Choroid plexus epithelial cell (primary cell): Measurements from ENCODE around the gene STK38L.

Experiments used
- DNase-seq: peaks from one replicate; pipeline ENCODE4 v3.0.0-alpha.2; 2010; ENCODE audit warnings: low read depth
- H3K4me3 ChIP-seq: 2 replicates; pipeline ENCODE4 v1.5.1; 2011; ENCODE audit warnings: low read depth, mild to moderate bottlenecking, control low read depth, low read length, moderate library complexity
- CTCF ChIP-seq: conservative IDR thresholded peaks from 2 replicates; pipeline ENCODE4 v1.5.1; 2011; ENCODE audit warnings: low read depth, mild to moderate bottlenecking, control low read depth, inconsistent platforms, low read length, moderate library complexity

Gene STK38L

GRCh38 chr12:27324530-27324929, 80.4 kb downstream of the STK38L start:
- no peak for TF ChIP-seq CTCF
- DNase-seq, result no peak
- no peak overlapping the region for H3K4me3 ChIP-seq

GRCh38 chr12:27330846-27331245, 86.8 kb downstream of the STK38L start:
- no peak for TF ChIP-seq CTCF
- peak; percentile 27 for DNase-seq
- no peak overlapping the region for H3K4me3 ChIP-seq

GRCh38 chr12:27331291-27331926, 87.3 kb downstream of the STK38L start:
- H3K4me3 ChIP-seq, result no peak overlapping the region
- no peak for TF ChIP-seq CTCF
- DNase-seq, result peak; percentile 96

- DNase-seq, result peak; percentile 4
- no peak for TF ChIP-seq CTCF
- H3K4me3 ChIP-seq, result no peak overlapping the region
Measured at GRCh38 chr12:27331927-27332324, 87.8 kb downstream of the STK38L start.

- H3K4me3 ChIP-seq, result peak overlapping the region; percentile 66
- no peak for TF ChIP-seq CTCF
- peak; percentile 4 for DNase-seq
Measured at GRCh38 chr12:27332407-27332713, 88.3 kb downstream of the STK38L start.

- no peak for TF ChIP-seq CTCF
- DNase-seq, result peak; percentile 36
- peak within 1 kb of the TSS; percentile 66 for H3K4me3 ChIP-seq
Measured at GRCh38 chr12:27332714-27333402, 88.8 kb downstream of the STK38L start, which contains the start of gene BMAL2. TSS of gene BMAL2 (plus strand) at chr12:27332836. CDS start at chr12:27333073, 237 bp downstream.
